GM19463 (cell line): ENCODE data around the gene ZFP69B.

Experiments used
- ATAC-seq: cut with Tn5 transposase; IDR thresholded peaks from one replicate; pipeline ENCODE4 v1.9.1; 2021; ENCODE audit warnings: mild to moderate bottlenecking, moderate library complexity; ENCODE audit not compliant: unreplicated experiment

Gene ZFP69B

DNA sequence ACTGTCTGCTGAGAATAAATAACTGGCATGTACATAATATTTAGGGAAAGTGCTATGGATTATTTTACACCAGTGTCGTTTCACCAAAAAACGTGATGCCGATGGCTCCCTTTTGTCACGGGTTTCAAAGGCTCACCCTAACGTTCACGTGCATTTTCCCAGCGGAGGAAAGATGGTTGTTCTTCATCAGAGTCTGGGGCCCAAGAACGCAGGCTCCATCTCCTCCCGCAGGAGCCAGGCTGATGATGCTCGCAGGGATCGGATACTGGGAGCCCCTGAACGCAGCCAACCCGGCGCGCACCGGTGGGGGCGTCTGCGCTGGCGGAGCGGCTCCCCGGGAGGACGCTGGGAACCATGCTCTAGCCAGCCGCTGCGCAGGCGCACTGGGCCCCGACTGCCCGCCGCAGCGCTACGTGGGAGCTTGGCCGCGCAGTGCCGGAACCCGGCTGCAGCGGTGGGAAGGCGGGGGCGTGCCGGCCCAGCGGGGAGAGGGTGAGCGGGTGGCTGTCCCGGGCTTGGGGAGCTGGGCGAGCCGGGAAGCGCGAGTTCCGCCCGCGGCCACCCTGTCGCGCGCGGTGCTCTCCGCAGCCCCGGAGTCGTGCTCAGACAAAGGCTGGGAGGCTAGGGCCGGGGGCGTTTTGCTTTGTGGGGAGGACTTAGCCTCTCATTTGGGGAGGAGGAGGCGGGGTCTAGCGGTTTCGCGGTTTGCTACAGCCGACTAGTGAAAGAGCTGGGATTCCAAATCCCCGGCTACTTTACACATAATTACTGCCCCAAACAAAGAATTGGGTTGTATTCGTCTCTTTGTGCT is at the start of gene ZFP69B:
ZFP69B (plus strand) TSS at position 793 of the 811 bp plus-strand sequence. CDS start 486 bp downstream, outside the sequence.
- peak; percentile 82 for ATAC-seq

DNA sequence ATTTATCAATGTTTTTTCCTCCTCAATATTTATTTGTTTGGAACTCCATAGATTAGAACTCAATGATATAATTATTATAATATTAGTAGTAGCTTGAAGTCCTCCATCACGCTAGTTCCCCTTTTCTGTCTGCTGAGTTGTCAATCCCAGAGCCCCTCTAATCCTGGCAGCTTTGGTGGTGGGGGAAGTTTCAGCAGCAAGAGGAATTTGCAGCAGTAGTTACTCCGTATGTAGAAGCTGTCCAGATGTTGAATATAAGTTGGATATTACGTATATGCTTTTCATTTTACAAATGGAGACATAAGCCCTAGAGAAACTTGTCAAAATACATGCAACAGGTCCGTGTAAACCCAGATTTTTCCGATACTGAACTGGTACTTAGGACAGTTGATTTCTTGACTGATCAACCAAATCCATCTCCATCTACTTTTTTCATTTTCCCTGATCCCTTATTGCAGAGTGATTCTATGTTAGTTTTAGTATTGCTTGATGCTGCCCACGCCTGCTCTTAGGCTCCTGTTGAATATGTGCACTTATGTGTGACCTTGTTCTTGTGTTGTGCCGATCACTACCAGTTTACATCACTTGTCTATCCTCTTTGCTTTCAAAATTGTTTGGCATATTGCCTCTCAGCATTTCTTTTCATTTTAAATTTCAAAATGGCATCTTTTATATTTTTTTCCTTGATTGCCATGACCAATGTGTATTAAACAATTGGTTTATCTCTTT is 48.6 kb upstream of the ZFP69B start:
- ATAC-seq = no peak

DNA sequence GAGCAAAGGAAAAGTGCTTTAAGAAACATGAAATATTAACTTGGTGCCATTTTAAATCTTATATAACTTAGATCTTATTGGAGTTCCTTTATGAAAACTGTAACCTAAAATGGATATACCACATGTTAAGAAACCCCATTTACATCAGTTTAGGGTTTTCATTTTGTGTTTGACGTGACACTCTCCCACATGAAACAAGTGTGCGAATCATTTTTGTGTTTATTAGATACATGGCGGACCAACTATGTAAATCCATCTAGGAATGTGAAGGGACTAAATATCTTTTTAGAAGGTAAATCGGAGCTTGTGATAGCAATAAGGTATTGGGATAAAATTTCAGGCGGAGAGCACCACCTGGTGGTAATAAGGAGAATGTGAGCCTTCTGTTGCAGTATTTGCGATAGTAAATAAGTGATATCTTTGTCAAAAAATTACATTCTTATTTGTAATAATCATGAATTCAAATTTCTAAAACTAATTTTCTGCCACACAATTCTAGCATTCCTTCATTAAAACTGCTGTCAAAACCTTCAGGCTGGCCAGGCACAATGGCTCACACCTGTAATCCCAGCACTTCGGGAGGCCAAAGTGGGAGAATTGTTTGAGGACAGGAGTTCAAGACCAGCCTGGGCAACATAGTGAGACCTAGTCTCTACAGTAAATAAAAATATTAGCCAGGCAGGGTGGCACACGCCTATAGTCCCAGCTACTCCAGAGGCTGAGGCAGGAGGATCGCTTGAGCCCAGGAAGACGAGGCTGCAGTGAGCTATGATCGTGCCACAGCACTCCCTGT is 45.4 kb upstream of the ZFP69B start:
- no peak for ATAC-seq

DNA sequence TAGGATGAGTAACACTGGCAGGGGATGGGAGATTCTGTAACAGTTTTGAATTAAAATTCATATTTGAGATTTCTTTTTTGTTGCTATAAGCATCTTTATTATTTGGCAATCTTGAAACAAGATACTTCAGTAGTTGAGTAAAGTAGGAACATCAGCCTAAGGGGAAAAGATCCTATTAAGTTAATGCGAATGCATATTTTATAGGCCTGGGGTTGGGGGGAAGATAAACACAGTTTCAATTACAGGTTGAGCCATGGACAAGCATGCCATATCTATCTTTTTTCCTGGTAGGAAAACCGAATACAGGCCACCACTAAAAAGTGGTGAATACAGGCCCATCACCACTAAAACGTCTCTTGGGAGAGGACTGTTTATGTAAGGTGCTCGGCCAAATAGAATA is 44.5 kb upstream of the ZFP69B start:
- ATAC-seq = no peak

DNA sequence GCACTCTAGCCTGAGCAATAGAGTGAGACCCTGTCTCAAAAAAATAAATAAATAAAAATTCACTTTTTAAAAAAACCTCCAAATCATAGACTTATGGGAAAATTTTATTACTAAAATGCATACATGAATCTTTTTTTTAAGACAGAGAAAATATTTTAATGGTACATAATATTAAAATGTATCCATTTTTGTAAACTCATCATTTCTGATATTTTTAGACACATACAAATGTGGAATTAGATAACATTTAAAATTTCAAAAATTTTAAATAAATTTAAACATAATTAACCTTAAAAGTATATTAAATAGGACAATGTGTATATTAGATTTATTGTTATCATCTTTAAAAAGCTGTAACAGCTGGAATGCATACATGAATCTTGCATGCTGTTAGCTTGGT is 42.8 kb upstream of the ZFP69B start:
- ATAC-seq = no peak

DNA sequence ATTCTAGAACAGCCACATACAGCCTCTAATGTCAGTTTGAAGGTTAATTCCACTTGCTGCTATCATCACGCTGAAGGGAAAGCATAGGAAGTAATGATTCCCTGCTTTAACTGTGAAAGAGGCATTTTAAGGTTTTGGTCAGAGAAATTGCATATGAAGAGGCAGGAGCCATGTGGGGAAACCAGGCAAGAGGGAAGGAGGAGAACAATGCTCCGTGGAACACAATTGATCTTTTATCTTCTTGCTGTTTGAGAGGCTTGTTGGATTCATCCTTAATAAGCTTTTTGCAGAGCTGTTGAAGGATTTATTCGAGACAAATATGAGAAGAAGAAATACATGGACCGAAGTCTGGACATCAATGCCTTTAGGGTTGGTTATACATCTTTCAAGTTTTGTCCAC is 40.8 kb upstream of the ZFP69B start:
- no peak for ATAC-seq

DNA sequence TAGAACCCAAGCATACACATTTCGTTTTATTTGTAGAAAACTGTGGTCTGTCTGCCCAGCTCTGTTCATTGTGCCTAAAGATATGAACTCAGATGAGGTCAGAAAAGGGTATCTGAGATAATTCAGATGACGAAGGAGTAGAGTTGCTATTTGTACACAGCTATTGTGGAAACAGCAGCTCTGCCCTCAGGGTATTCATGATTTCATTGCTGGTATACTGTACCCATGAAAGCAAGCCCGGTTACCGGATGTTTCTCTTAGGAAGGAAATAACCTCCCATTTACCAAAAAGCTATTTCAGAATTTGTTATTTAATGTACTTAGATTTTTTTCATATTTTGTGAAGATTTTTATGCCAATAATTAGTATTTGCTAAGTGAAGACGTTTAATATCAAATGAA is 39.0 kb upstream of the ZFP69B start:
- no peak for ATAC-seq

DNA sequence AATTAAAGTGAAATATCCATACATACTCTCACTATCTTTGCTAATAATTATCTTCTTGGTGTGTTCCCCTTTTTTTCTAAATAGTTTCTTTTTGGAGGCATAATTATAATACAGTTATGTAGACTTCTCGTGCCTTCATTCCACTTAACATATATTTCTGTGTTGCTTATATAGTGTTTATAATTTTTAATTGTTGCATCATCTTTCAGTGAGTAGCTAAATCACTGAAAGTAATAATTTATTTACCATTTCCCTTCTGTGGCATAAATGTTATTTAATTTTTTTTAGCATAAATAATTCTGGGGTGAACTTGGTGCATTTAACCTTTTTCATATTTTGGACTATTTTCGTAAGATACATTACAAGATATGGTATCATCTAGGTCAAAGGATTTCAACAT is 38.4 kb upstream of the ZFP69B start:
- ATAC-seq = no peak

DNA sequence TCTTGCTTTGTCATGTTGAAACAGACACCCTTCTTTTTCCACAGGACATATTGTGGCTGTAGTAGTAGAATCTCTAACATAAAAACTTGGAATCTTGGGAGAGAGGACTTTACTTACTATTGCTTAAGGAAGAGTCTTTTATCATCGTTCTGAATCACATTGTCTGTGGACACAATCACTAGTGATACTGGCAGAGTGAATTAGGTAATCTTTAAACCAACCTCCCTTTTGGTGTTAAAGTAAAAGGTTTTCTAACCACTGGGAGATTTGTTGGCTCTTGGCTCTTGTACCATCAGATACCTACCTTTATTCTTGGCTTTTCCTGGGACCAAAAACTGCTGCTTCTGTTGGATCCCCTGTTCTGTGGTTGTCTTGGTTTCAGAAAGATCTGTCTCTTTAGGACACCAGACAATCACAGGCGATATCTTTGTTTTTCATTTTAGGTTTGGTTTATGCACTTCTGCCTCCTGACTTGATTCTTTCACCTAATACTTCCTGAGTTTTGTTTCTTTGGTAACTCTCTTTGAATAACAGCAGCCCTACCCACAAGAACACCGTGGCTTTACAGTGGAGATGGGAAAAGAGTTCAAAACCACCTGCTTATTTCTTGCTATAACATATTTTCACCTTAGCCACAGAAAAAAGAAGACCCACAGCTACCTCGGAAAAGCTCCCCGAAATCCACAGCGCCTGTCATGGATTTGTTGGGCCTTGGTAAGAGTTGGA is 36.6 kb upstream of the ZFP69B start:
- no peak for ATAC-seq

DNA sequence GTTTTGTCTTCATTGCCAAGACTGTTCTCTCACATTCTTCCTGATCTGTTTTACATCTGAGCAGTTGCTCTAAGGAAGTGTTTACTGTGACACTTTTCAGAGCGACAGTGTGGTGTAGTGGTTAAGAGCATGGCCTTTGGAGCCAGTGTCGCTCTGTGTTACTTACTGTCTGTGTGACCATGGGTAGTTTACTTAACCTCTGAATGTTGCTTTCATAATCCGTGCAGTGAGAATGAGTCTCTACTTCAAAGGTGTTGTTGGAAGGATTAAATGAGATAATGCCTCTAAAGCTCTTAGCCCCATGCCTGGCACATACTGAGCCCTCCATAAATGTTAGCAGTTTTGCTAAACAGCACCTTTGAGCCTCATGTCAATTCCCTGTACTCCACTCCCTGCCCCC is 35.9 kb upstream of the ZFP69B start:
- ATAC-seq = no peak

DNA sequence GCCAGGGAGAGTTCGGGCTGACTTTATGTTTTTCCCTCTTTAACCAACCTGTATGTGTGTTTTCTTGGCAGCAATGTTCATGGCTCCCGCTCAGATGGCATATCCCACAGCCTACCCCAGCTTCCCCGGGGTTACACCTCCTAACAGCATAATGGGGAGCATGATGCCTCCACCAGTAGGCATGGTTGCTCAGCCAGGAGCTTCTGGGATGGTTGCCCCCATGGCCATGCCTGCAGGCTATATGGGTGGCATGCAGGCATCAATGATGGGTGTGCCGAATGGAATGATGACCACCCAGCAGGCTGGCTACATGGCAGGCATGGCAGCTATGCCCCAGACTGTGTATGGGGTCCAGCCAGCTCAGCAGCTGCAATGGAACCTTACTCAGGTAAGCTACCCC is 33.6 kb upstream of the ZFP69B start:
- ATAC-seq = no peak

DNA sequence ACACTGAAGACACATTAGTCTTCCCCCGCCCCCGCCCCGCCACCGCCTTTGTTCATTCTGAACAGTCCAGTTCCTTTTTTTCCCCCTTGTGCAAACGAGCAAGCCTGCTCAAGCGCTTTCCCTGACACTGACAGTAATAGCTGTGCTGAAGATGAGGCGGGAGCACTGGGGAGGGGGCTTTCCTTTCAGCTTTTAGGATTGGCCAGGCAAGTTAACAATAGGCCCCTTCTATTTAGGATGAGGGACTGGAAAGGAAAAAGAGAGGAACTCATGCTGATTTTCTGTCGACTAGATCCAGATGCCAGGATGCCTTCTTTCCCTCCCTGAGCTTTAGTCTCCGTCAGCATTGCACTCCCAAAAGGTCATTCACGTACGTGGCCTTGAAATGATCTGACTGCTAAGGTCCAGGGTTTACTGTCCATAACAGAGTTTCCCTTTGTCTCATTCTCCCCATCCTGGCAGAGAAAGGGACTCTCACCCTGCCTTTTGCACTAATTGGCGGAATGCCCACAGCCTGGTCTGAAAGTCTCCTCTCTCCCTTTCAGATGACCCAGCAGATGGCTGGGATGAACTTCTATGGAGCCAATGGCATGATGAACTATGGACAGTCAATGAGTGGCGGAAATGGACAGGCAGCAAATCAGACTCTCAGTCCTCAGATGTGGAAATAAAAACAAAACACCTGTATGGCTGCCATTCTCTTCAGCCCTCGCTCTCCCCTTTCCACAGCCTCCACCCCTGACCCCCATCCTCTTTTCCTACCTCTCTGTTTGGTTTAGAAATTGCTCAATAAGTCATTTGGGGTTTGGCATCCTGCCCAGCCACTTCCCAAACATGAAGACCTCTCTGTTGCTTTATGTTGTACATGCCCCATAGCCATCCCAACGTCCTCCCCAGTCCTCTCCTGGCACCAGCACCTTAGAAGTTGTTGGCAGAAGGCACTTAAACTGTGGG is 28.6 kb upstream of the ZFP69B start:
- no peak for ATAC-seq

DNA sequence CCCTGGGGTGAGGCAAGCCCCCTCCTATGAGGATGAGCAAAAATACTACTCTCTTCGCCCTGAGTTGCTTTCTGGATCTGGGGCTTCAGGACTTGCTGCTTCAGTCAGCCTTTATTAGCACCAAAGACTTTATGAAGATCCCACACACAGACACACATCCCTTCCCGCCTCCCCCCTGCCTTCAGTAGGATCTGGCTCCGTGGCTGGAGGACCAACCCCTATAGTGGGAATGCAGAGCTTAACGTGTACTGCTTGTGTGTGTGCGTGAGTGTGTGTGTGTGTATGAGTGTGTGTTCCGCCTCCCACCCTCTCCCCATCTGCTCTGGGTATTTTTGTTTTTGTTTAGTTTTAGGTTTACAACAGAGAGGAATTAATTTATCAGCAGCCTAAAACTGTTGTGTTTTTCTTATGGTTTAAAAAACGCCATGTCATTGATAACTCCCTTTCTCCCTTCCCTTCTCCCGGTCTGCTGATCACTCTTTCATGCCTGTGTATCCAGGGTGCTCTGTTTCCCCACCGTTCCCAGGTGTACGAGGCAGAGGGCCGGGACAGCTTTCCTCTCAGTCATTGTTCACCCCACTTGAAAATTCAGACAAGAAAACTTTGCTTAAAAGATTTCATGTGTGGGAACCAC is 27.5 kb upstream of the ZFP69B start:
- ATAC-seq = no peak

DNA sequence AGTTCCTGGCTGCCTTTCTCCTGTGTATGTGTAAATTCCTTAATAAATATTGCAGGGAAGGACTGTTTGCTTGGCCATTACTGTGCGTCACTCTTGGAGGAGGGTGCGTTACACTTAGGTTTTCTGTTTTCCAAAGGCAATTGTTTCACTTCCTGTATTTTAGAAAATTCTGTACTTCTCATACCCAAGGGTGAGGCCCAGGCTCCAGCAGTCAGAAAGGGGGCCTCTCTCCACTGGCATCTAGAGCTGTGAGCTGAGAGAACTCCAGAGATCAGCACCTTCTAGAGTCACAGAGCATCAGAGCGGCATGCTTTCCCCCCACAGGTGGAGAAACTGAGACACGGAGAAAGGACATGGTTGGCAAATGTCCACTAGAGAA is 27.0 kb upstream of the ZFP69B start:
- ATAC-seq = no peak

DNA sequence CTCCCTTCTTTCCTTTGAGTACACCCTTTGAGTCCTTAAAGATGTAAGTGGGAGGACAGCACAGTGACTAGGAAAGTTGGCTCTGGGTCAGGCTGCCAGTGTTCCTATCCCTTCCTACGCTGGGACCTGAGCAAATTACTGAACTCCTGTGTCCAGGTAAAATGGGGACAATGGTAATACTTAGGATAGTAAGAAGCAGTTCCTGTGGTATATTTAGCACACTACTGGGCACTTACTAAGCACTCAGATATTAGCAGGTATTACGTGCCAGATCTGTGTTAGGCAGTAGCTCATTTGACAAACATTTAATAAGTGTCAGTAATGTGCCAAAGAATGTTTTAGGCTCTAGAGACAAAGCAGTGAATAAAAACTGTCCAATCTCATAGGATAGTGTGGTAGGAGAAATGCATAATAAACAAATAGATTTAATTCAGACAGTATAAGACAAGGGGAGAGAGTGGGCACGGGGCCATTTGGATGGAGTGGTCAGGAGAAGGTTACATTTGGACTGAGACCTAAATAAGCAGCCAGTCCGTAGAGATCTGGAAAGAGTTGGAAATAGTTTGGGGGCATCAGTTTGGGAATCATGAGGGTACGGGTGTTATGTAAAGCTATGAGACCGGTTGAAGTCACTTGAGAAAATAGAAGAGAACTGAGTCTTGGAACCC is 26.2 kb upstream of the ZFP69B start:
- no peak for ATAC-seq

DNA sequence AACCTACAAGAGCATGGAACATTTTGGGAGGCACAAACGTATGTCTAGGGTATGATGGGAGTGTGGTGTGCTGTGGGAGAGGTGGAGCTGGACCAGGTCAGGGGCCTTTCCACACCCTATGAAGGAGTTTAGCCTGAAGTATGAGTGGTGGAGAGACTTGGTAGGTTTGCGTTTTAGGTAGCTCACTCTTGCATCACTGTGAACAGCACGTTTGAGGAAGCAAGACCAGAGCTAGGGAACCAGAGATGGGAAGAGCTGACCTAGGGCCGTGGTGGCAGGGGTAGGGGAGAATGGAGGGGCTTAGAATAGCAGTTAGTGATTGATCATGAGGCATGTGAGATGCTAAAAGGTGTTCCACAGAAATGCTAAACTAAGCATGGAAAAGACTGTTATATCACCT is 25.1 kb upstream of the ZFP69B start:
- no peak for ATAC-seq

DNA sequence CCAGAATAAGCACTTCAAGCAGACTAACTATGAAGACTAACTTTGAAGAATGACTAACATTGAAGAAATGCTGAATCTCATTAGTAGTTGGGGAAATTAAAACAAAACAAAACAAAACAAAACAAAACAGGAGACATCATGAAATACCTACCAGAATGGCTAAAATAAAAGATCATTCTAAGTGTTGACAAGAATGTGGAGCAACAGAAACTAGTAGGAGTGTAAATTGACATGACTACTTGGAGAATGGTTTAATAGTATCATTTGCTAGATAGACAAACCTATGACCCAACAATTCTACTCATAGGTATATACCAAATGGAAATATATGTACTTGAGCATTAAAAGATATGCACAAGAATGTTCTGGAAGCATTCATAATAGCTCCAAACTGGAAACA is 18.9 kb upstream of the ZFP69B start:
- no peak for ATAC-seq

DNA sequence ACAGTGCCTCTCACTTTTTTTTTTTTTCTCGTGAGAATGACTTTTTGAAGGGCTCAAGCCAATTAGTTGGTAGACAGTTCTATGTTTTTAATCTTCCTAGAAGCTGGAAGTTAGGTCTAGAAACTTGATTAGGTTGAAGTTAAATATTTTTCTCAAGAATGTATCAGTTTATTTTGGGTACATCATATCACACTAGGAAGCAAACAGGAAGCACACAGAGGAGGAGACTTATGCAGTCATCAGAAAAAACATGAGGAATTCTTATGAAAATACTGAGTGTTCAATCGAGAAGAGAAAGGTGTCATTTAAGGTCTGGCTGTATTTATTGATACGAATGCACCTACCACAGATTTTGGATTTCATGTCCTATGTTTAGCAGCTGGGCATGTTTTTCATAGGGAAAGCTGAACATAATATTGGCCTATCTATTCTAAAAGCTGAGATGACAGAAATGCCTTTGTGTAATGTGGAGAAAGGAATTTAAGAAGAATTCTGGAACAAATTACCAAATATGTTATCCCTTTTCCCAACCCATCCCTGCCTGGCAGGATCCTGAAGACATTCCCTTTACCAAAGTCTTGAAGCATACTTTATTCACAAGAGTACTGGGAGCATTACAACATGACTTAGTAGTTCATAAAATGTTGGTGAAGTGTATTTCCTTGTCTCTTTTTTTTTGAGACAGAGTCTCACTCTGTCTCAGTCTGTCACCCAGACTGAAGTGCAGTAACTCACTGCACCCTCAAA is 17.5 kb upstream of the ZFP69B start:
- ATAC-seq = no peak
